Measurements from ENCODE around the gene COL10A1. TPM values are rescaled to one million over a fixed set of nuclear protein-coding genes. Genes with fewer than 3 reads are reported as not detected.
"Not testable (repeated sequence)": the region's sequence is repeated elsewhere in the genome, so short reads cannot be mapped to it uniquely, and the experiment has no call there.

The COL10A1 gene
- total RNA-seq, 8 experiments from 2014 or later = 0.33 to 4.5 (median 1.3) TPM

GRCh38 chr6:116096048-116096759 lies 29.7 kb downstream of the COL10A1 start:
- H3K4me1 ChIP-seq (replicated peaks in 1 of 2); in situ Hi-C loops (cut with MboI; ENCODE audit: low pct_unique_long_range_greater_than_20kb in 2 of 9, low sequenced_read_pairs in 9 of 9, unreplicated experiment in 9 of 9); H3K4me3 ChIP-seq; ATAC-seq (replicated peaks in 6 of 8); H3K27ac ChIP-seq: not testable (repeated sequence)
- 37 to 97% (median 89%) methylated on average over 3 to 9 of the region's 9 CpGs; no CpG with 5 or more reads in 2 of the 10 experiments for WGBS, 10 experiments

GRCh38 chr6:116094041-116094440 lies 31.9 kb downstream of the COL10A1 start:
- 80 to 100% (median 100%) methylated on average over 1 to 7 of the region's 7 CpGs; no CpG with 5 or more reads in 1 of the 10 experiments for WGBS, 10 experiments

GRCh38 chr6:116090251-116090650 lies 35.7 kb downstream of the COL10A1 start:
- no peak overlapping the region for H3K27ac ChIP-seq
- H3K4me3 ChIP-seq = no peak overlapping the region
- no peaks in the 10 kb centered on the region for H3K4me1 ChIP-seq (replicated peaks in 1 of 2)
- ATAC-seq (replicated peaks in 6 of 8) = no peak
- WGBS, 10 experiments = 78 to 100% (median 92%) methylated on average over 1 to 2 of the region's 2 CpGs; no CpG with 5 or more reads in 4 of the 10 experiments
- in situ Hi-C loops (cut with MboI; ENCODE audit: low pct_unique_long_range_greater_than_20kb in 2 of 9, low sequenced_read_pairs in 9 of 9, unreplicated experiment in 9 of 9) = no loop called here

More at GRCh38 chr6:116094041-116094440, 31.9 kb downstream of the COL10A1 start:
- in situ Hi-C loops (cut with MboI; ENCODE audit: low pct_unique_long_range_greater_than_20kb in 2 of 9, low sequenced_read_pairs in 9 of 9, unreplicated experiment in 9 of 9) = no loop called here
- no peak for ATAC-seq (replicated peaks in 6 of 8)
- H3K4me3 ChIP-seq = no peak overlapping the region
- no peaks in the 10 kb centered on the region for H3K4me1 ChIP-seq (replicated peaks in 1 of 2)
- no peak overlapping the region for H3K27ac ChIP-seq

- H3K27ac ChIP-seq = no peak overlapping the region
- ATAC-seq (replicated peaks in 6 of 8) = no peak
- in situ Hi-C loops (cut with MboI; ENCODE audit: low pct_unique_long_range_greater_than_20kb in 2 of 9, low sequenced_read_pairs in 9 of 9, unreplicated experiment in 9 of 9) = no loop called here
- no peak overlapping the region for H3K4me3 ChIP-seq
- no peaks in the 10 kb centered on the region for H3K4me1 ChIP-seq (replicated peaks in 1 of 2)
These were observed 37.0 kb downstream of the COL10A1 start for GRCh38 chr6:116088946-116089345.

DNA sequence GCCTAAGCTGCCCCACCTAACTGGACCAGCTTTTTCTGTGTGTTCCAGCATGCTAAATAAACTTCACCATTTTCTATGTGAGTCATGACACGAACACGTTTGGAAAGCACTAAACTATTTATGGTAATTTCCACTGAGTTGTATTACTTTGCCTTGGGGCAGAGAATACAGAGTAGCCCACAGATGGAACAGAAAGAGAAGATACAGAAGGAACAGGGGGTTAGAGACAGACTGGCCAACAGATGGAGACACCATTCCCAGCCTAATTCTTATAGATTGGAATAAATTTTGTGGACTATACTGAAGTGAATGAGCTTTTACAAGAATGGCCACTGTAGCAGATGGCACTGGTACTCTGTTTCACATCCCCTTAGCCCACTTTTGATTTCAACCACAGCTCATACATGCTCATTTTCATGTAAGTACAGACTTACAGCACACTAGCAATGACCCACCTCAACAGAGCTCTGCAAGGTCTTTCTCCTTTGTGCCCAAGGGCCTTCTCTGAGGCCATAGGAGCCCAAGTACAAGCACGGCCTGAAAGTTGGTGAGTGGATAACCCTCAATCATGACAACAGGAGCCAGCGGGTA lies 38.4 kb downstream of the COL10A1 start:
- Histone ChIP-seq H3K27ac (no peak overlapping the region), H3K4me1 (replicated peaks in 1 of 2) (no peaks in the 10 kb centered on the region), H3K4me3 (no peak overlapping the region)
- ATAC-seq (replicated peaks in 6 of 8) = peak in 3 of 8 experiments; percentile 100
- in situ Hi-C loops (cut with MboI; ENCODE audit: low pct_unique_long_range_greater_than_20kb in 2 of 9, low sequenced_read_pairs in 9 of 9, unreplicated experiment in 9 of 9) = no loop called here
- 0 to 100% (median 78%) methylated on average over 1 to 4 of the region's 4 CpGs for WGBS, 10 experiments

- no peaks in the 10 kb centered on the region for H3K4me1 ChIP-seq (replicated peaks in 1 of 2)
- 25 to 100% (median 72%) methylated on average over 1 to 2 of the region's 2 CpGs; no CpG with 5 or more reads in 3 of the 10 experiments for WGBS, 10 experiments
- ATAC-seq (replicated peaks in 6 of 8) = no peak
- no peak overlapping the region for H3K4me3 ChIP-seq
- no peak overlapping the region for H3K27ac ChIP-seq
- in situ Hi-C loops (cut with MboI; ENCODE audit: low pct_unique_long_range_greater_than_20kb in 2 of 9, low sequenced_read_pairs in 9 of 9, unreplicated experiment in 9 of 9) = no loop called here
These were observed 41.6 kb downstream of the COL10A1 start for GRCh38 chr6:116084284-116084683.

GRCh38 chr6:116083052-116083451 lies 42.9 kb downstream of the COL10A1 start:
- no peak for ATAC-seq (replicated peaks in 6 of 8)
- in situ Hi-C loops (cut with MboI; ENCODE audit: low pct_unique_long_range_greater_than_20kb in 2 of 9, low sequenced_read_pairs in 9 of 9, unreplicated experiment in 9 of 9) = no loop called here
- no peak overlapping the region for H3K4me3 ChIP-seq
- 66 to 100% (median 81%) methylated on average over 1 to 5 of the region's 5 CpGs for WGBS, 10 experiments
- H3K4me1 ChIP-seq (replicated peaks in 1 of 2) = no peaks in the 10 kb centered on the region
- H3K27ac ChIP-seq = no peak overlapping the region

DNA sequence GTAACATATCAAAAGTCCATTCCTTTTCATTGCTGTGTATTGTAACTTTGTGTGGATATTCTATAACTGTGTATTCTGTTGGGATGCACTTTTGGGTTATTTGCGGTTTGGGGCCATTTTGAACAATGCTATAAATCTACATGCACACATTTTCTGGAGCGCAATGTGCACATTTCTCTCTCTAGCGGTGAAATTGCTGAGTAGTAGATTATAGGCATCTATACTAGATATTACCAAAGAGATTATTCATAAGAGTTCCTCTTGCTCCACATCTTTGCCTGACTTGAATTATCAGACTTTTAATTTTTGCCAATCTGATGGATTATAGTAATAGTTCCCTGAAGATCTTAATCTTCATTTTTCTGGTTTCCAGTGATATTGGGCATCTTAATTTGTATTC lies 47.0 kb downstream of the COL10A1 start:
- no peaks in the 10 kb centered on the region for H3K4me1 ChIP-seq (replicated peaks in 1 of 2)
- 86 to 100% (median 97%) methylated on average over 1 to 3 of the region's 3 CpGs; no CpG with 5 or more reads in 1 of the 10 experiments for WGBS, 10 experiments
- ATAC-seq (replicated peaks in 6 of 8) = no peak
- H3K4me3 ChIP-seq = no peak overlapping the region
- no peak overlapping the region for H3K27ac ChIP-seq
- in situ Hi-C loops (cut with MboI; ENCODE audit: low pct_unique_long_range_greater_than_20kb in 2 of 9, low sequenced_read_pairs in 9 of 9, unreplicated experiment in 9 of 9) = no loop called here

GRCh38 chr6:116078522-116078921 lies 47.4 kb downstream of the COL10A1 start:
- Histone ChIP-seq H3K4me3 (no peak overlapping the region), H3K27ac (no peak overlapping the region), H3K4me1 (replicated peaks in 1 of 2) (no peaks in the 10 kb centered on the region)
- 45 to 92% (median 77%) methylated on average over 2 to 3 of the region's 3 CpGs for WGBS, 10 experiments
- in situ Hi-C loops (cut with MboI; ENCODE audit: low pct_unique_long_range_greater_than_20kb in 2 of 9, low sequenced_read_pairs in 9 of 9, unreplicated experiment in 9 of 9) = no loop called here
- ATAC-seq (replicated peaks in 6 of 8) = no peak

DNA sequence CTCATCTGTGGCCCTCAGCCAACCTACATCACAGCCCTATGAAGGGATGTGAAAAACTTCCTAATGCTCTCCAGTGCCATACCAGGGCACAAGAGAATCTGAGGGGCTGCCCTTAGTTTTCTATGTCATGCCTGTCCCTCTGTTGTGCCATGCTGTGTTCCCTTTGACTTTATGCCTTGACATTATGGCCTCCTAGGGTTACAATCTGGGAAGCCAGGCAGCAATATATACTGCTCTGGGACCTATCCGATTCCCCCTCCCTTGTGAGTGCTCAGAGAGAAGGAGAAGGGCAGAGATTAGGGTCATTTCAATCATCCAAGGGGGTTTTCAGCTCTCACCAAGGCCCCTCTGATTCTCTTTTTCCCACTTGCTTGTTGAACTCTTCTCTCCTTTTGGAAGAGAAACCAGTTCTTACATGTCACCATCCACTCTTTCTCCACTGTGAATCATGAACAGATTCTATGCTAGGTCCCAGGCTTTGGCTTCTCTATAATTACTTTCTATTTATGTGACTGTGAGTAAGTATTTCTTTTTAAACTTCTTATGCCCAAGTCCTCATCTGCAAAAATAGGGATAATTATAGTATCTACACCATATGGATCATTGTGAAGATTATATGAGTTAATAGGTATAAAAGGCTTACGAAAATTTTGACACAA lies 51.1 kb downstream of the COL10A1 start:
- no peak overlapping the region for H3K4me3 ChIP-seq
- WGBS, 10 experiments = 43 to 100% (median 95%) methylated on average over 1 to 2 of the region's 2 CpGs
- in situ Hi-C loops (cut with MboI; ENCODE audit: low pct_unique_long_range_greater_than_20kb in 2 of 9, low sequenced_read_pairs in 9 of 9, unreplicated experiment in 9 of 9) = no loop called here
- peaks cover 0 to 4% of the 10 kb centered on the region in 2 donors for H3K4me1 ChIP-seq (replicated peaks in 1 of 2)
- ATAC-seq (replicated peaks in 6 of 8) = no peak
- H3K27ac ChIP-seq = no peak overlapping the region

- no peak overlapping the region for H3K4me3 ChIP-seq
- peaks cover 0 to 4% of the 10 kb centered on the region in 2 donors for H3K4me1 ChIP-seq (replicated peaks in 1 of 2)
- 33 to 100% (median 86%) methylated on average over 1 to 2 of the region's 2 CpGs; no CpG with 5 or more reads in 3 of the 10 experiments for whole genome bisulfite sequencing, 10 experiments
- ATAC-seq (replicated peaks in 6 of 8) = peak in 3 of 8 experiments; percentile 10 to 43 (median 20)
- in situ Hi-C loops (cut with MboI; ENCODE audit: low pct_unique_long_range_greater_than_20kb in 2 of 9, low sequenced_read_pairs in 9 of 9, unreplicated experiment in 9 of 9) = no loop called here
- H3K27ac ChIP-seq = no peak overlapping the region
These were observed 52.0 kb downstream of the COL10A1 start for GRCh38 chr6:116073765-116074440.

- Histone ChIP-seq H3K4me3 (no peak overlapping the region), H3K27ac (no peak overlapping the region), H3K4me1 (replicated peaks in 1 of 2) (peaks cover 0 to 4% of the 10 kb centered on the region in 2 donors)
- in situ Hi-C loops (cut with MboI; ENCODE audit: low pct_unique_long_range_greater_than_20kb in 2 of 9, low sequenced_read_pairs in 9 of 9, unreplicated experiment in 9 of 9) = no loop called here
- ATAC-seq (replicated peaks in 6 of 8) = peak in 2 of 8 experiments; percentile 36
- 17 to 80% (median 55%) methylated on average over 1 of the region's 1 CpG; no CpG with 5 or more reads in 6 of the 10 experiments for WGBS, 10 experiments
These were observed 53.6 kb downstream of the COL10A1 start for GRCh38 chr6:116072368-116072767.

Data from motor neuron (in vitro differentiated cells).